HG03060 (cell line): ENCODE results near the gene CALCOCO2.
"Not testable (repeated sequence)": the region's sequence is repeated elsewhere in the genome, so short reads cannot be mapped to it uniquely, and the experiment has no call there.

Experiments used
- ATAC-seq: cut with Tn5 transposase; IDR thresholded peaks from one replicate; pipeline ENCODE4 v1.9.1; 2021; ENCODE audit warnings: low read depth, moderate number of reproducible peaks; ENCODE audit not compliant: unreplicated experiment

Gene CALCOCO2

GRCh38 chr17:48830840-48831548, at the start of gene CALCOCO2:
Gene CALCOCO2, plus strand, starts transcription at chr17:48831035. Its CDS starts 10,673 bp downstream, at chr17:48841708.
- no peak for ATAC-seq

DNA sequence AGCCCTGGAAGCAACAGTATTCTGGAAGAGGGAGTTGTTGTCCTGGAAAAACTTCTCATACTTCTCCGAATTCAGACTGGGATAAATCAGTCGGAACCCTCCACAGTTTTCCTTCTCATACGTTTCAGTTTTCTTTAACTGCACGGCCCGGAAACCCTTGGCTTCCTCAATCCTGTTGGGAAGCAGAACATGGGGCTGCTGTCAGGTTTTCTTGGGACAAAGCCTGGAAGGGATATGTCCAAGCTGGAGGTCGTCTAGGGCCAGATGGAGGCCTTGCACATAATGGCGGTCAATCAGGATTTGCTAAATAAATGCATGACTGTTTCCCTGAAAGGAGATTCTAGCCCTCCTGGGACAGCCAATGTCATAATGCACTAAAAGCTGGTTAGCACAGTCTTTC, 43.0 kb upstream of the CALCOCO2 start:
- no peak for ATAC-seq

DNA sequence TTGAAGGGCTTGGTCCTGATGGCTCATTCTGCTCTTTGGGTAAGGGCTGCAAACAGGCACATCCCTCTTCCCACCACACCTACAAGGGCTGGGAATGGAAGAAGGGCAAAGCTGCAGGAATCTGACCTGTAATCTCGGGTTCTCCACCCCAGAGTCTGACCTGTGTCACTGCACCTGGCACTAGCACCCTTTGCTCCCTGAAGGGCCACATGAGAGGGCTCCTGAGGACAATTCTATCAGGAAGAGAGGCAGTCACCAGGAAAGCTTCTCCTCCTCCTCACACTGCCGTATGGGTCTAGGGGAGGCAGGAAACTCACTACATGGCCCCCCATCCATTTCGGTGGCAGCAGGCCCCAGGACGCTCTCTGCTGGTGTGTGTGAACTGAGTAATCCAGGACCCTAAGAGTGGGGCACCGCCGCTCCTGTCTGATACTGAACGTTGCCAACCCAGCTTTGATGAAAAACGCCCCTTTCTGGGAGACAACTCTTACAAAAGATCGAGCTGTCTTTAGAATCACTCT, 40.2 kb upstream of the CALCOCO2 start:
- ATAC-seq, result no peak

DNA sequence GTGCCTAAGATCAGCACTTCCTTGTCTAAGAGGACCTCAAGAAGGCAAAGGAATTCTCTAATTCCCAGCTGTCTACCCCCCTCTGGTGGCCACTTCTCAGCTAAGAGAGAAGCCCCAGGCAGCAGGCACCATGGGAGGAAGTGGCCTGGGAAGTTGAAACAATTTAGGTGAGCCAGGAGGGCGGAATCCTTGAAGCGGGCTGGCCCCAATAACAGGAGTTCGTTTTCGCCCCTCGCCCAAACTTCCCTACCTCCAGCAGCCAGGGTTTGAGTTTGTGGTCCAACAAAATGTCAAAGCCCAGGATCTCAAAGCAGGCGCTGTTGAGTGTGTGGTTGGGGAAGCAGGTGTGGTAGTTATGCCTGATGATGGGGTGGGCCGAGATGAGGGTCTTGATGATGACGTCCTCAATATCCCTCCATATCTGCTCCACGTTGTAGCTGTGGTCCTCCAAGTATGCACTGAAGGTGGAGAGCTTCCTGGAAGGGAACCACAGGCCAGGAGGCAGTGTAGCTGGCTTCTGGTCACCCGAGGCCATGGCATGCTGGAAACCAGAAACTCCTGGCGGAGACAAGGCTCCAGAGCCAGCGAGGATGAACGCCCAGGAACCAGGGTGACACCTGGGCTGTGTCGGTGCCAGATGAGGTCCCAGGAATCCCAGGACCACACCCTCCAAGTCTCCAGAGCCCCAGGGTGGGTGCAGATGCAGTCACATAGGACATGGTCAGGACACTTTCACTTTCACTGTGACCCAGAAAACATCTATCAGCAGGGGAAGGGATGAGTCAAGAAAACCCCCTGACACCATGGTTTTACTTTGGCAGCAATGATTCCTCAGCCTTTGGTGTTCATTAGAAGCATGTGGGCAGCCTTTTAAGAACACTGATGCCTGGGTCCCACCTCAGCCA, 39.5 kb upstream of the CALCOCO2 start:
- no peak for ATAC-seq

DNA sequence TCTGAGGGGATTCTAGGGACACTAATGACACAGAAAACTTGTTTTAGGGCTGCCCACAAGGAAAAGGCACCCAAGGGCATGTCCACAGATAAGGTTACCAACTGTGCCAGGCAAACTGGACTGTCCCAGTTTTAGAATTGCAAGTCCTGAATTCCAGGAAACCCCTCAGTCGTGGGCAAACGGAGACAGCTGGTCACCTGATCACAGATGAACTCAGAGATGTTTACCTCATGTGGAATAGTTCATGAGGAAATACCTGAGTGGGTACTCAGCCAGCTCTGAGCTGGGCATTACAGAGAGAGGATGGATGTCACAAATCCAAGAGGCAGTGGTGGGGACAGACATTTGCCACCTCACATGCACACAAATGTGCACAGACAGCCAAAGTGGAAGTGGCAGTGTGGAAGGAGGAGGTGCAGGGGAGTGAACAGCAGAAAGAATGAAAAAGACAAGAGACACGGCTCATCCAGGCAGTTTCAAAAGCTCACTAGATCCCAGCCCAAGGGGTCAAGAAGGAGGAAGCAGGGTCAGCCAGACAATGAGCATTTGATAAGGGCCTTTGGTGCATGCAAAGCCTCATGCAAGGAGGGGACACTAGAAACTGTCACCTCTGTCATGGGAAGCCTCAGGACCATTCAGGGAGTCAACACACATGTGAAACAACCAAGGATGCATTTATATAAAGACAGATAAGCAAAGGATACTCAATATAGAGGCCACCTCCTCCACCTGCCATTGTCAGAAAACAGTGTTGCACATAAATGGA, 38.6 kb upstream of the CALCOCO2 start:
- ATAC-seq, result no peak

GRCh38 chr17:48795444-48796162, 35.2 kb upstream of the CALCOCO2 start:
- ATAC-seq, result no peak

GRCh38 chr17:48796163-48796522, 34.7 kb upstream of the CALCOCO2 start:
- not testable (repeated sequence) for ATAC-seq

DNA sequence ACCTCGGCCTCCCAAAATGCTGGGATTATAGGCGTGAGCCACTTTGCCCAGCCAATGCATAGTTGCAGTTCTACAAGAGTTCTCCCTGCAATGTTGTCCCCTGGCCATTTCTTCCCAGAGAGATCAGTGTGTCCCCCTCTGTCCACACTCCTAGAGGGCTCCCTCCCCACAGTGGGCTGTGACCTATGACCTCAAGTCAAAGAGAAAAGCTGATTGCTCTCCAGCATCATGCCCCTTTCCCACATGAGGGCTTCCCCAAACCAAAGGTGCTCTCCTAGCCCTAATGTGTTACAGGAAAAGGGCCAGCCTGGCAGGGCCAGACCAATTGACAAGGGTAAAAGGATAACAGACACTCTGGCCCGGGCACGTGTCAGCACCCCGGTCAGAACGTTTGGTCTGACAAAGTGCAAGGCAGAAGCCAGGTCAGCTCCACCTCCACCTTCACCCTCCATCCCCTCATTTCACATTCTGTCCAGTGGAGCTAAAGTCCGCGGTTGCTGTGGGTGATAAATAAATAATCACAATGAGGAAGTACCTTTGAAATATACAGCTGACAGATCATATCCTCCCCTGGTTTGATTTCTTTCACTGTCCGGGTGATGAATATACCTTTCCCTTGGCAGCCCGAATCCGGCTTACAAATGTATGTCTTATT, 31.6 kb upstream of the CALCOCO2 start:
- ATAC-seq, result no peak

DNA sequence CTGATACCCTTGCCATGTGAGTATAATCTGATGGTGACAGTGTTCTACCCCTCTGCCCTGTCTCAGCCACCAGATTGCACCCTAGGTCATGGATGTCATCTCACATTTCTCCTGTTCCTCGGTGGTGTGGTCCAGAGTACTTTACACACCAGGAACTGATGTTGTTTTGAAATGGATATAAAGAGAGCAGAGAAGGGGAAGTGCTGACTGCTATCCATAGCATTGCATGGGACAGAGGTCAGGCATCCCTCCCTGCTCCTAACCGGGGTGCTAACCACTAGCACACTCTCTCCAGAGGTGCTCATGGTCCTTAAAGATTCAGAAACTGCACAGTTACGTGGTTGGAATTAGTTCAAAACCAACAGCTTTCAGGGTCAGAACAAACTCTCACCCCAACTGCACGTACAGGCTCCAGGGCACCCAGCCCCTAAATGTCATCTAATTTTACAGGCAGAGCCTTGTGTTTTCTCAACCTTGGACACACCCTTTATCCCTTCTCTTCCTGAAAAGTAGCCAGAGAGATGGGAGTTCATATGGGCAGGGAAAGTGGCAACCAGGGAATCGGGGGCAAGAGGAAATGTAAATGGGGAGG, 30.1 kb upstream of the CALCOCO2 start:
- ATAC-seq, result no peak

GRCh38 chr17:48804936-48805411, 25.9 kb upstream of the CALCOCO2 start:
- no peak for ATAC-seq

- no peak for ATAC-seq
Measured at GRCh38 chr17:48809182-48809581, 21.7 kb upstream of the CALCOCO2 start.

DNA sequence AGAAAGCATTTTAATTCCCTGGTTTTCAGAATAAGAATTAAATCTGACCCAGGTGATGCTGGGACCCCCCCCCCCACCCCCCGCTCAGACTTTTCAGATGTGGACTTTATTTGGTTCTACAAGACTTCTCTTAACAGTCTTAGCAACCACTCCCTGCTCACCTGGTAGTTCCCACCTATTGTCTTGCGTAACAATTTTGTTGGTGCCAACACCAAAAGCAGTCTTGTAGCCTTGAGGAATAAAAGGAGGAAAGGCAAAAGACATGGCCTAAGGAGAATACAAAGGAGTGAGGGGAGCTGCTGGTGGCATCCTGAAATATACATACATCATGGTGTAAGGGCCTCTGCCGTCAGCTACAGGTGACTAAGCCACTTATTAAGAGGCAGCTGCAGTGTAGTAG, 18.8 kb upstream of the CALCOCO2 start:
- ATAC-seq, result no peak

GRCh38 chr17:48814504-48814903, 16.3 kb upstream of the CALCOCO2 start:
- no peak for ATAC-seq

GRCh38 chr17:48815311-48815710, 15.5 kb upstream of the CALCOCO2 start:
- ATAC-seq, result no peak

- no peak for ATAC-seq
Measured at GRCh38 chr17:48816438-48816773, 14.4 kb upstream of the CALCOCO2 start.

GRCh38 chr17:48816774-48817590, 13.9 kb upstream of the CALCOCO2 start, which contains the start of gene TTLL6:
Gene TTLL6, minus strand, starts transcription at chr17:48817229. Its CDS starts 157 bp downstream, at chr17:48817072.
- no peak for ATAC-seq

GRCh38 chr17:48818361-48818841, 12.4 kb upstream of the CALCOCO2 start:
- ATAC-seq, result no peak

DNA sequence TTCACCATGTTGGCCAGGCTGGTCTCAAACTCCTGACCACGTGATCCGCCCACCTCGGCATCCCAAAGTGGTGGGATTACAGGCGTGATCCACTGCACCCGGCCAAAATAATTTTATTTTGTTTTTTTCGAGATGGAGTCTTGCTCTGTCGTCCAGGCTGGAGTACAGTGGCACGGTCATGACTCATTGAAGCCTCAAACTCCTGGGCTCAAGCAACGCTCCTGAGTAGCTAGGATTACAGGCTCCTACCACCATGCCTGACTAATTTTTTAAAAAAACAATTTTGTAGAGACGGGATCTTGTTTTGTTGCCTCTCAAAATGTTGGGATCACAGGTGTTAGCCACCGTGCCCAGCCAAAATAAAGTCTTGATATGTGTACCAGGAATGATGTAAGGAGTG, 11.4 kb upstream of the CALCOCO2 start:
- no peak for ATAC-seq
